Ishikawa (cell line): Measurements from ENCODE around the gene GBX2.

Experiments
- CREB1 ChIP-seq: IDR thresholded peaks from 2 replicates; pipeline ENCODE4 v1.6.1; 2012; ENCODE audit warnings: low read depth
- EP300 ChIP-seq: IDR thresholded peaks from 2 replicates; pipeline ENCODE4 v1.6.1; 2012; ENCODE audit warnings: borderline replicate concordance
- FOXM1 ChIP-seq: IDR thresholded peaks from 2 replicates; pipeline ENCODE4 v1.6.1; 2012; ENCODE audit warnings: low read depth, borderline replicate concordance
- NFIC ChIP-seq: IDR thresholded peaks from 2 replicates; pipeline ENCODE4 v1.6.1; 2012
- TAF1 ChIP-seq: IDR thresholded peaks from 2 replicates; pipeline ENCODE4 v1.6.1; 2012; ENCODE audit warnings: low read depth, mild to moderate bottlenecking
- TF ChIP-seq, protein P1 (sequence below): IDR thresholded peaks from 2 replicates; pipeline ENCODE4 v1.6.1; 2012

DNA sequence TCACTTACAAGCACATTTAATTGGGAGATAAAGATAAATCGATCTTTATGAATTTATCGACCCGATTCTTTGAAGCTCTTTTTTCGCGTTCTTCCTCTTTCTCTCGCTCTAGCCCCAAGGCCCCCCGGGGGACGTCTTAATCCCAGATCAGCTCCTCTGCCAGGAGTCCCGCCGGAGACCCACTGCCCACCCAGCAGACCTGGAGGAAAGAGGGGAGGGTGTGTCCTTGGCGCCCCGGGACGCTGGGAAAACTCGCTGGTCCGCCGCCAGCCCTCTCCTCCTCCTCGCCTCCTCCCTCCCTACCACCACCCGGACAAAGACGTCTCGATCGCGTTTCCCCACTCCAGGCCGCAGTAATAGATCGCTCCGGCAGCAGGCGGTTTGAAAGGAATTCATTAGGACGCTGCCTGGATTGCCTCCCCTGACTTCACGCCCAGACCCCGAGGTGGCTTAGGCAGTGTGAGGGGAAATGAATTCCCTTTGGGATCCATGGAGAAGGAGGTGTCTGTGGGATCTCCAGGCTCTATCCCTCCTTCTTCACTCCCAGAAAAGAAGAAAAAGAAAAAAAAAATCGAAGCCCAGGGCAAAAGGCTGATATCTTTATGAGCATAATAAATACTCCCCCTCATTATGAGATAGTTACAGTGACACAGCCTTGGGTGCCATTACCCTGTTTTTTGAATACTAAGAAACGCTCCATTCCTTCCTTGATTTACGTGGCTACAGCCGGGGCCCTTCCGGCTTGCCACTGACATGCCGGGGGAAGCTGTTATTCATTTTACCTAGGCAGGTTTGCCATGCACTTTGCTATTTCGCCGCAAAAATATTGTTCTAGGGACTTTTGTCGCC is 1.8 kb upstream of the GBX2 start:
- TF ChIP-seq TAF1, result no peak
- TF ChIP-seq, protein P1, sequence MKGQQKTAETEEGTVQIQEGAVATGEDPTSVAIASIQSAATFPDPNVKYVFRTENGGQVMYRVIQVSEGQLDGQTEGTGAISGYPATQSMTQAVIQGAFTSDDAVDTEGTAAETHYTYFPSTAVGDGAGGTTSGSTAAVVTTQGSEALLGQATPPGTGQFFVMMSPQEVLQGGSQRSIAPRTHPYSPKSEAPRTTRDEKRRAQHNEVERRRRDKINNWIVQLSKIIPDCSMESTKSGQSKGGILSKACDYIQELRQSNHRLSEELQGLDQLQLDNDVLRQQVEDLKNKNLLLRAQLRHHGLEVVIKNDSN, result no peak
- TF ChIP-seq FOXM1, result no peak
- no peak for TF ChIP-seq NFIC
- no peak for TF ChIP-seq EP300
- TF ChIP-seq CREB1, result no peak
